ENCODE data around the gene NRG3. TPM values are rescaled to one million over a fixed set of nuclear protein-coding genes. Genes with fewer than 3 reads are reported as not detected.

NRG3 gene
- total and polyA plus RNA-seq, 2 of the 8 experiments (the other 6 are each of a cell fraction or from before 2014, with no cell fraction given), result 4.2 to 5.0 TPM

- no peak overlapping the region for H3K56ac ChIP-seq (replicated peaks; ENCODE audit: insufficient read length, low read depth, low read length)
- no peak overlapping the region for H3K4ac ChIP-seq (replicated peaks; ENCODE audit: insufficient read length, low read depth, low read length)
- H3K23me2 ChIP-seq (ENCODE audit: low read depth, low read length), result no peaks in the 10 kb centered on the region
- no peak overlapping the region for H4K91ac ChIP-seq (replicated peaks; ENCODE audit: insufficient read length, low read length)
- no peak overlapping the region for H3K9ac ChIP-seq (replicated peaks in 1 of 4; ENCODE audit: extremely low read depth in 1 of 4, low read depth in 3 of 4, low read length in 3 of 4)
- no peaks in the 10 kb centered on the region for H3K79me1 ChIP-seq (ENCODE audit: low read depth, low read length)
- no peaks in the 10 kb centered on the region for H3K9me3 ChIP-seq (ENCODE audit: insufficient read depth in 2 of 2, low read depth in 1 of 2, low read length in 1 of 2)
- no peak overlapping the region for H2AK5ac ChIP-seq (ENCODE audit: low read depth, low read length)
- DNase-seq (ENCODE audit: low read depth in 1 of 2, low spot score in 2 of 2) (no peak), FAIRE-seq (no peak)
- no peak overlapping the region for H4K8ac ChIP-seq (ENCODE audit: extremely low read depth, insufficient read depth, low read length)
- WGBS, 2 experiments (ENCODE audit: extremely low coverage in 1 of 2, insufficient coverage in 1 of 2, insufficient read length in 1 of 2, insufficient replicate concordance in 2 of 2, low coverage in 1 of 2, low lambda C conversion rate in 2 of 2, missing lambda C conversion rate in 1 of 2), result 79% methylated on average over 2 of the region's 2 CpGs; no CpG with 5 or more reads in 1 of the 2 experiments
- H2BK5ac ChIP-seq (ENCODE audit: low read depth, low read length), result 0 out of 2 replicates have a peak overlapping the region, but pooled peaks have one; percentile 8
- peak overlapping the region; percentile 41; the same call in 1 of the 2 replicates for H2BK12ac ChIP-seq (ENCODE audit: low read depth, low read length)
- H3K14ac ChIP-seq (ENCODE audit: insufficient read length), result no peak overlapping the region
- H4K20me1 ChIP-seq (replicated peaks in 1 of 2; ENCODE audit: control insufficient read depth in 1 of 2, insufficient read depth in 2 of 2, low read length in 2 of 2), result no peaks in the 10 kb centered on the region
- H3K79me2 ChIP-seq (ENCODE audit: control insufficient read depth in 1 of 2, insufficient read depth in 2 of 2, low read length in 2 of 2), result no peaks in the 10 kb centered on the region
- no peak overlapping the region for H3K23ac ChIP-seq (ENCODE audit: insufficient read length)
- no peak overlapping the region for H3K18ac ChIP-seq (ENCODE audit: extremely low read depth, low read length)
- H4K5ac ChIP-seq (ENCODE audit: insufficient read length, low read depth, low read length), result no peak overlapping the region
- H2AFZ ChIP-seq (ENCODE audit: low read length), result no peak overlapping the region
- no peak overlapping the region for H3K4me3 ChIP-seq (ENCODE audit: extremely low read depth in 1 of 4, insufficient read depth in 2 of 4, low read depth in 3 of 4, low read length in 4 of 4)
- TF ChIP-seq MAFK (IDR thresholded peaks at IDR 0.05; ENCODE audit: low read depth, low read length), result no peak
- no peak for TF ChIP-seq CBX8 (IDR thresholded peaks at IDR 0.05; ENCODE audit: borderline replicate concordance, low read depth, low read length)
- TF ChIP-seq CHD2 (IDR thresholded peaks at IDR 0.05; ENCODE audit: low read length), result no peak
- no peak for TF ChIP-seq SP4 (IDR thresholded peaks at IDR 0.05; ENCODE audit: low read length)
- TF ChIP-seq POU5F1 (IDR thresholded peaks at IDR 0.05; ENCODE audit: low read depth, low read length), result no peak
- TF ChIP-seq CTCF (IDR thresholded peaks at IDR 0.05; ENCODE audit: control extremely low read depth in 1 of 3, insufficient read depth in 1 of 3, low read depth in 1 of 3, low read length in 3 of 3), result no peak
- H3K36me3 ChIP-seq (ENCODE audit: control insufficient read depth in 2 of 4, insufficient read depth in 4 of 4, low read length in 3 of 4), result no peaks in the 10 kb centered on the region
- H3K4me1 ChIP-seq (replicated peaks in 1 of 4; ENCODE audit: control insufficient read depth in 3 of 4, insufficient read depth in 4 of 4, low read length in 3 of 4), result peaks cover 3 to 8% (median 5%) of the 10 kb centered on the region in 4 experiments; a peak in 5 of 7 replicates
- H2BK120ac ChIP-seq (replicated peaks; ENCODE audit: low read depth, low read length), result no peak overlapping the region
- ChIA-PET POLR2A (ENCODE audit: partially characterized antibody) (no interaction called here), CTCF (ENCODE audit: partially characterized antibody) (interaction anchor here (1.5 kb wide), 1 partner anchor 14 kb away, joined by 3 read pairs; no protein-coding TSS in a partner anchor)
- H2BK15ac ChIP-seq (ENCODE audit: low read length), result no peak overlapping the region
- no peaks in the 10 kb centered on the region for H3K27me3 ChIP-seq (replicated peaks in 1 of 4; ENCODE audit: control insufficient read depth in 3 of 4, extremely low read depth in 1 of 4, insufficient read depth in 3 of 4, low read length in 3 of 4)
- H3K27ac ChIP-seq (ENCODE audit: low read depth, low read length), result no peak overlapping the region
- no peak overlapping the region; a peak in 1 of 4 replicates for H3K4me2 ChIP-seq (ENCODE audit: insufficient read depth in 1 of 2, low read depth in 2 of 2, low read length in 2 of 2)
- no peak overlapping the region for H2BK20ac ChIP-seq (ENCODE audit: low read length)
These were observed 69.6 kb downstream of the NRG3 start for GRCh38 chr10:81944609-81945008.
